GM18867 (cell line): ENCODE results near the gene DOHH.

Experiments
- ATAC-seq: cut with Tn5 transposase; IDR thresholded peaks from one replicate; pipeline ENCODE4 v1.9.1; 2021; ENCODE audit warnings: mild to moderate bottlenecking, moderate library complexity; ENCODE audit not compliant: unreplicated experiment

Gene DOHH

DNA sequence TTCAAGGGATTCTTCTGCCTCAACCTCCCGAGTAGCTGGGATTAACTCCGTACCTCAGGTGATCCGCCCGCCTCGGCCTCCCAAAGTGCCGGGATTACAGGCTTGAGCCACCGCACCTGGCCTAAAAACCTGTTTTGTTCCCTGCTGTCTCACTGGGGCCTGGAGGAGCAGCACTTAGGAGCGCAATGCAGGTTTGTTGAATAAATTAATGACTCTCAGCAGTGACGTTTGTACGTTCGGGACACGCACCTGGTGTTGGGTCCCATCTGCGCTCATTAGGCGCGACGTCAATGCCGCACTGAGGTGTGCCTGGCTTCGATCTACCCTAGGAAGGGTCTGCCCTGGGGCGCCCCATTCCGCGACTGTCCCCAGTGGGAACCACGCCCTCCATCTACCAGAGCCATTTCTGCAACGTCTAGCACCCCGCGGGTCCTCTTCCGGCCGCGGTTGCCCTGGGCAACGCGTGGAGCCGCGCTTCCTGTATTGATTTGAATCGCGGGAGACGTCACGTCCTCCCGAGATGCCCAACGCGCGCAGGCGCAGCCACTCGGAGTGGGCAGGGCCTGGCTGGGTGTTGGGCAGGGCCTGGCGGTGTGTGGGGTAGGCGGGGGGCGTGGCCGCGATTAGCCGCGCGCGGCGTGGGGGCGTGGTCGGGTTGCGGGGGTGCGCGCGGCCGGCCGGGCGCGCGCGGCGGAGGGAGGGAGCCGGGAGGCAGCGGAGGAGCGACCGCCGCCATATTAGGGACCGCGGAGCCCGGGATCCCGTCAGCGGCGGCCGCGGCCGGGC, 5.3 kb upstream of the DOHH start, which contains the start of gene FZR1:
Gene FZR1, plus strand, starts transcription at position 714 of the 786 bp plus-strand sequence. CDS start 16,679 bp downstream, outside the sequence.
- ATAC-seq = peak; percentile 85

DNA sequence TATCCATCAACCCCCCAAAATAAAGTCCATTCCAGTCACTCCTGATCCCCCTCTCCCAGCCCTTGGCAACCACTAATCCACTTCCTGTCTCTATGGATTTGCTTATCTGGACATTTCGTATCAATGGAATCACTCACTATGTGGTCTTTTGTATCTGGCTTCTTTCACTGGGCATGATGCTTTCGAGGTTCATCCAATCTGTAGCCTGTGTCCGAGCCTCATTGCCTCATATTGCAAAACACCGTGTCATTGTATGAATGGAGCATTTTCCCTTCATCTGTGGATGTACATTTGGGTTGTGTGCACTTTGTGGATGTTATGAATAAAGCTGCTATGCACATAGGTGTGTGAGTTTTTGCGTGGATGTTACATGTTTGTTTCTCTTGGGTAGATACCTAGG, 4.3 kb upstream of the DOHH start:
- ATAC-seq = no peak

DNA sequence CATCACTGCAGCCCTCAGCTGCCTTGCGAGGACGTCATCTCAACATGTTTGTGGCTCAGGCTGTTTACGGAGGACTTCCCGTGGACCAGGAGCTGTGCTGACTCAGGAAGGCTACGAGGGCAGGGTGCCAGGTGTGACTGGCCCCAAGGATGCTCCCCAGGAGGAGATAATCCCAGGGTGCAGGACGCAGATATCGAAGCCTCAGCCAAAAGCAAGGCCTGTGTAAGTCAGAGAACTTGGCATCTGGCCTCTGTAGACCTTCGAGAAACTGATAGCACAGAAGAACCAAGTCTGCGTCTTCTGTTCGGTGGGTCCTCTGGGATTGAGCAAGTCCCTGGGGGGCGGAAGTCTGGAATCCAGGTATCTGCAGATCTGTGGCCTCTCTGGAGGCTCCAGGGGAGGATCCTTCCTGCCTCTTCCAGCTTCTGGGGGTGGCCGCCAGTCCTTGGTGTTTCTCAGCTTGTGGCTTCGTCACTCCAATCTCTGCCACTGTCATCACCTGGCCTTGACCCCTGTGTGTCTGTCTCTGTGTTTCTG, 2.6 kb upstream of the DOHH start:
- no peak for ATAC-seq

DNA sequence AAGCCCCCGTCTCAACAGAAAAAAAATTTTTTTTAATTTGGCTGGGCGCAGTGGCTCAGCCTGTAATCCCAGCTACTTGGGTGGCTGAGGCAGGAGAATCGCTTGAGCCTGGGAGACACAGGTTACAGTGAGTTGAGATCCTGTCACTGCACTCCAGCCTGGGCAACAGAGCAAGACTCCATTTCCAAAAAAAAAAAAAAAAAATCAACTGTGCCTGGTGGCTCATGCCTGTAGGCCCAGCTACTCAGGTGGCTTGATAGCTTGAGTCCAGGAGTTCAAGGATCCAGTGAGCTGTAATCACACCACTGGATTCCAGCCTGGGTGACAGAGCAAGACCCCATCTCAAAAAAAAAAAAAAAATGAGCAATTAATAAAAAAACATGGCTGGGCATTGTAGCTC, 1.3 kb upstream of the DOHH start:
- no peak for ATAC-seq

DNA sequence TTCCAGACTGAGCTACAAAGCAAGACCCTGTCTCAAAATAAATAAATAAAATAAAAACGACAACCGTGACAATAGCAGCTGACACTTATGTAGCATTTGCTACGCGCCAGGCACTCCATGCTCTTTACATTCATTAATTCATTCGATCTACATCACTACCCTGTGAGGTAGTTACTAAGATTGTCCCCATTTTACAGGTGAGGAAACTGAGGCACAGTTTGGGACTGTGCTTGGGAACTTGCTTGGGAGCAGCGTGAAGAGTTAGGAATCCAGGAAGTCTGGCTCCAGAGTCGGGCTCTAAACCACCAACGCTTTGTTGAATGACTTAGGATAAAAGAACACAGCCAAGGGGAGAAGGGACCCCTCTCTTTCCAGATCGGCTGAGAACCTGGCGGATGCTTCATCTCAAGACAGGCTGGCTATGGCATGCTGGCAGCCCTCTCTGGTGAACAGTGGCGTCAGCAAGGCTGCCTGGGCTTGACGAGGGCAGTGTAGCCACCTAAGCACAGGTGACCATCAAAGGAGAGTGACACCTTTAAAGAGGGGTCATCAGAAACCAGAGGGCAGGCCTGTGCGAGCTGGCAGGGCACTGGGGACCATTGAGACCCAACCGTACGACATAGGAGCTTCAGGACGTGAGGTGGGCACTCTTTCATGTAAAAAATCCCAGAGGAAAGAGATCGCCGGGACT, 591 bp downstream of the DOHH start:
- peak; percentile 8 for ATAC-seq

DNA sequence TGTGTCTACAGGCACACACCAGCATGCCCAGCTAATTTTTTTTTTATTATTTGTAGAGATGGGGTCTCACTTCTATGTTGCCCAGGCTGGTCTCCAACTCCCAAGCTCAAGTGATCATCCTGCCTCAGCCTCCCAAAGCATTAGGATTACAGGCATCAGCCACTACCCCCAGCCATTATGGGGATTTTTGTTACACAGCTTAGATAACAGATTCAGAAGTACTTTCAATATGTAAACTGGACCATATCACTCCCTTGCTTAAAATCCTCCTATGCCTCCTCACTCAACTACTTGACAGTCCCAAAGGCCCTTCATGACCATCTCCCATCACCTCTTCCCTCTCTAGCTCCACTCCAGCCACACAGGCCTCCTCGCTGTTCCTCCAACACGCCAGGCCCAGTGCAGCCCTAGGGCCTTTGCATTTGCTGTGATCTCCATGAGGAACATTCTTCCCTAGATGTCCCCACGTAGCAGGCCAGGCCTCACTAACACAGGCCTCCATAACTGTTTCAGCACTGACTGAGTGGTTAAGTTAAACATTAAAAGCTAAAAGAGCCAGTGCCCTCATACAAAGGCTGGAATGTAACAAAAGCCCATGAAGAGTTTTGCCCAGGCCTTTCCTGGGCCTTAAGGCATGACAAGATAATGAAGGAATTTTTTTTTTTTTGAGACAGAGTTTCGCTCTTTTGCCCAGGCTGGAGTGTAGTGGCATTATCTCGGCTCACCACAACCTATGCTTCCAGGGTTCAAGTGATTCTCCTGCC, 2.5 kb downstream of the DOHH start:
- ATAC-seq = no peak

DNA sequence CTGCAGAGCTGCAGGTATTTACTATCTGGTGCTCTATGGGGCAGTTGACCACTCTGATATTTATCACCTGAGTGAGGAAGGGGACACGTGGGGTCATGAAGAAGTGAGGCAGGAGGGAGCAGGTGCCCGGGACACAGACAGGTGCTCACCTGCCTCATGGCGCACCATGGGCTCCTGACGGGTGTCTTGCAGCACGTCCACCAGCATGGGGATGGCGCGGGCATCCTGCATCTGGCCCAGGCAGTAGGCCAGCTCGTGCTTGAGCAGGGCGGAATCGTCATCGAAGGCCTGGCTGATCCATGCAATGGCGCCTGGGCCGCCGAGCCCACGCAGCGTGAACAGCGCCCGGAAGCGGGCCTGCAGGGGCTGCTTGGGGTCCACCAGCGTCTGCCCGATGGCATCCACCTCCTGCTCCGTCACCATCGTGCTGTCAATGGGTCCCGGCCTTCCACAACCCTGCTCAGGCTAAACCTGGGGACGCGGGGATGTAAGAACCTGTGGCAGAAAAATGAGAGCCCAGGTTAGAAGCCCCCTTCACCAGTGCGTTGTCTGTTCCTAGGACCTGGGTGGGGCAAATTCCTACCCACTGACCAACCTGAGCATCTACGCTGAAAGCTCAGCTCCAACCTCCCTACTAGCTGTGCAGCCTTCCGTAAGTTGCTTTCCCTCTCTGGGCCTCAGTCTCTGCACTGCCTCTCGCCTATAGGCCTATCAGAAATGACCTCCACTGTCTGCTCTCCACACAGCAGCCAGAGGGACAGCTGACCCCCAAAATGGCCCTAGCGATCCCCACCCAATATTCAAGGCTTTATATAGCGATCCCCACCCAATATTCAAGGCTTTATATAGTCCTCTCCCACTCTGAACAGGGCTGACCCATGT, 3.8 kb downstream of the DOHH start:
- no peak for ATAC-seq

DNA sequence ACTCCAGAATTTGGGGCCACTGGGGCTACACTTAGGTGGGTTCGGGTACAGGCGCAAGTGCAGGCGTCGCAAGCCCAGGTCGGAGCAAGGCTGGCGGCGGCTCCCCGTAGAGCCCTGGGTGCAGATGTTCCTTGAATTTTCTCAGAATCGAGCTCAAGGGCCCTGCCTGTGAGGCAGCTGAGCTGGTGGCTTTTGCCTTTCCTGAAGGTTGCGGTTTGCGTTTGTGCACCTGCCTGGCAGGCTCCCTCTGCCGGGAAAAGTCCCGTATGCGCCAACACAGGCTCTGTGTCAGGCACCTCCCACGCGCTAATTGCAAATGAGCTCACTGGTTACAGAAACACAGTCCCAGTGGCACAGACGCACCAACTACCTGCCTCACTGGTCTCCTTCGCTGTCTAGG, 5.9 kb downstream of the DOHH start:
- ATAC-seq = no peak

DNA sequence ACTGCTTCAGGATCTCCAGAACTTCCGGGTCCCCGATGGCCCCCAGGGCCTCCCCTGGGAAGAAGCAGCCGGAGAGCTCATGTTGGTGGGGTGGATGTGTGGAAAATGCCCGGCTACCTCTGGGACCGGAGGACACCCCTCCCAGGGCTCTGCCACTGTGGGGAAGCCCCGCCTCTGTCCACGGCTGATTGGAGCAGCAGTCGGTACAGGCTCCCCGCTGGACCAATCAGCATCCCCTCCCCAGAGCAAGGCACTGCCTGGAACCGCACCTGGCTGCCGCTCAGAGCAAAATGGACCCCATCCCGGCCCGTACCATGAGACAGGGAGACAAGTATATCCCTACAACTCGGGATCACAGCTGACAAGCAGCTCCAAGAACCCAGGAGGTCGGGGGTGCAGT, 6.4 kb downstream of the DOHH start:
- ATAC-seq = no peak

DNA sequence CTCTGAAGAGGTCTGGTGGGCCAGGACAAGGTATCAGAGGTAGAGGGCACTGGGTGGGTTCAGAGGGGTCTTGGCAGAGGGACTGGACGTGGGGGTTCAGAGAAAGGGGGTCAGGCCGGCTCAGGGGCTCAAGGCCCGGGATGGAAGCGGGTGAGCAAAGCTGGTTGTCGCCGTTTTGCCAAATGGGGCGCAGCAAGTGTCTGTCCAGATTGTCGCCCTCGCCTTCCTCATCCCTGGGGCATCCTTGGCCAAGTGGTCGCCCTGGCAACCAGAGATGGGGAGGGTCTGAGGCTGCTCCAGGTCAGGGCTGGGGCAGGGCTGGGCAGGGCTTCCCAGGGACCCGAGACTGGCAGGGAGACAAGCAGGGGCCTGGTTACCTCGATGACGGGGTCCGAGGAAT, 6.8 kb downstream of the DOHH start:
- ATAC-seq = no peak

DNA sequence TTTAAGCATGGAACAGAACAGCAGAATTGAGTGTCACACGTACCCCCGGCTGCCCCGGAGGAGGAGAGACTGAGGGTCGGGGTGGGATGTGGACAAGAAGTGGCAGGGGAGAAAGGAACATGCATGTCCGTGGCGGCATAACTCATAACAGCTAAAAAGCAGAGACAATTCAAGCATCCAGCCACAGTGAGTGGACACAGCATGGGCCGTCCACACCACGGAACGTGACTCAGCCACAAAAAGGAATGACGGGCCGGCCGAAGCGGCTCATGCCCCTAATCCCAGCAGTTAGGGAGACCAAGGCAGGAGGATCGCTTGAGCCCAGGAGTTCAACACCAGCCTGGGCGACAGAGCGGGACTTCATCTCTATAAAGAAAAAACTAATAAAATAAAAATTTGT, 7.6 kb downstream of the DOHH start:
- ATAC-seq = no peak

DNA sequence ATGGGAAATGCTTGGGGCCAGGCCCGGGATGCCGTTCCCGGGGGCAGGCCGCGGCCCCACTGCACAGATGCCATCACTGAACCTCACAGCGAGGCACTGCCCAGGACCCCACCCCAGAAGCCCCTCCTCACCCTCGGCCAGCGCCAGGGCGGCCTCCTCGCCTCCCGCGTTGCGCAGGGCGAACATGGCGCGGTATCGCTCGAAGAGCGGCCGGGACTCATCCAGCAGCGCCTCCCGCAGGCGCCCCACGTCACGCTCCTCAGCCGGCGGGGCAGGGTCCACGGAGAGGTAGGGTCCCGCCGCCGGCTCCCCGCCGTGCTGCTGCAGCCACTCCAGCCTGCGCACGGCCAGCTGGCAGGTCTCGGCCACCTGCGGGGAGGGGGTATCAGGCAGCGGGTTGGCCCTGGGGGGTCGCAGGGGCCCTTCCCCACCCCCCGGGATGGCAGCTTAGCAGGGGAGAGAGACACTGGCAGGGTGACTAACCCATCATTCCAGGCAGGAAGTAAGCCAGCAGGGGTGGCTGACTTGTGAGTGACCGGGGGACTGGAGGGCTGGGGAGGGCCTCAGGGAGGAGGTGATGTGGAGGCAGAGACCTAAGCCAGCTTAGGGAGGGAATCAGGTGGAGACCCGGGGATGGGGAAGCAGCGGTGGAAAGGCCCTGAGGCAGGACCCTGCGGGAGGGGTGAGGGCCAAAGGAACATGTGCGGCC, 8.2 kb downstream of the DOHH start:
- ATAC-seq = no peak

DNA sequence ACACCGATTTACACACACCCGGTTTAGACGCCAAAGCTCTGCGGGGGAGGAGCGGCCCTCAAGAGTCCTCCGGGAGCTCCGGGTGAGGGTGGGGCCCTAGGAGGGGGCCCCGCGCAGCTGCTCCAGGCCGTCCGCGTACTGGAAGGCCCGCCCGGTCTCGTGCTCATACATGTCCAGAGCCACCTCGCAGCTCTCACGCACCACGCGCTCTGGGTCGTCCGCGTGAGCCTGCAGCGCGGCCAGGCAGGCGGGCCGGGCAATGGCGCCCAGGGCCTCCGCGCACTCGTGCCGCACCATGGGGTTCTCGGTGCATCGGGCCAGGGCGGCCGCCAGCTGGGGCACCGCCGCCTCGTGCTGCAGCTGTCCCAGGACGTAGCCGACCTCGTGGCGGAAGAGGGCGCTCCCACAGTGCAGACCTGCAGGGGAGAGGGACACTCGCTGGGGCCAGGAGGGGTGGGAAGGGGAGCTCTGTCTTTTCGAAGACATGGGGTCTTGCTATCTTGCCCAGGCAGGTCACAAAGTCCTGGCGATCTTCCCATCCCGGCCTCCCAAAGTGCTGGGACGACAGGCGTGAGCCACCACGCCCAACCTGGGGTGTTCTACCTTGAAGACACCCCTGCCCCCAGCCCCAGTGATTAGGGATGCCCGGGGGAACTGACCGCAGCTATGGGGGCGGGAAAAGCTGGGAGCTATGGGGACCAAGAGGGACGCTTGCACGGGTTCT, 8.9 kb downstream of the DOHH start:
- ATAC-seq = no peak

DNA sequence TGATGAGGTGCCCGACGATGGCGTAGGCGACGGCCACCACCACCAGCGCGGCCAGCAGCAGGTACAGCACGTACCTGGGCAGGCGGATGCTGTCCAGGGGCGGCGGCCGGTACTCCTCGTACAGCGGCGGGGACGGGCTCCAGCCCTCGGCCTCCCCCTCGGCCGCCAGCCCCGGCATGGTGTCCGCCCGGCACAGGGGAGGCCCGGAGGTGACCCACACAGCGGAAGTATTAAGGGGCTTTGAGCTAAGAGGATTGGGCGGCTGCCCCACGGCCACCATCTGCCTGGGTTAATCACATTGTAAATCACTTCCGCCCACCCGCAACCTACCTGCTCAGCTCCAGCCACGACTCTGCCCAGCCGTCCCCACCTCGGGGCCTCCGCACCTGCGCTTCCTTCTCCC, 17.2 kb downstream of the DOHH start, which contains the start of gene SMIM44:
Gene SMIM44, minus strand, starts transcription at position 216 of the 403 bp plus-strand sequence. Its CDS starts 38 bp downstream, at position 178.
- ATAC-seq = no peak

DNA sequence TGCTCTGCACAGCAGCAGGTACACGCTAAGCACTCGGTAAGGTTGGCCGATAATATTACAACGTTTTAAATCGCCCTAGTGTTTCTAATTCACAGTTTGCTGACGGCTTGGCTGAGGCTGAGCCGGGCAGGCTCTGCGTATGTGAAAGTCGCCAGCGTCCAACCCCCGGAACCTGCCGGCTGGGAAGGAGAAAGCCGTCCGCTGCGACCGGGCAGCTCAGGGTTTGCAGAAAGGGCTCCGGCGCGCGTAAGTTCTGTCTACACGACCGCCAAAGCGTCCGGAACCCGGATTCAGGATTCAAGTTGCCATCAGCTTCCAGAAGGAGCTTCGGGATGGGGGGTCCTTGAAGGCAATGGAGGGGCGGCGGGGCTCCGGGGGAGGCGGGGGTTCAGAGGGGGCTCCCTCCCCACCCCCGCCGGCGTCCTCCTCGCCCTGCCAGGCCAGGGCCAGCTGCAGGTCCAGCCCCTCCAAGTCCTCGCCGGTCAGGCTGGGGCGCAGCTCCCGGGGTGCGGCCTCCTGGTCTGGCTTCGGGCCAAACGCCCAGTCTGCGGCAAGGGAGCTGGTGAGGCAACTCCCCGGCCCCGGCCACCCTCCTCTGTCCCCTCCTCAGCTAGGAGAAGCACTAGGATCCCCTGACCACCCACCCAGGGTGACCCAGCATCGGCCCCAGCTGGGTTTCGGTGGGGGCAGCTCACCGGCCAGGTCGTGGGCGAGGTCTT, 17.8 kb downstream of the DOHH start:
- no peak for ATAC-seq

DNA sequence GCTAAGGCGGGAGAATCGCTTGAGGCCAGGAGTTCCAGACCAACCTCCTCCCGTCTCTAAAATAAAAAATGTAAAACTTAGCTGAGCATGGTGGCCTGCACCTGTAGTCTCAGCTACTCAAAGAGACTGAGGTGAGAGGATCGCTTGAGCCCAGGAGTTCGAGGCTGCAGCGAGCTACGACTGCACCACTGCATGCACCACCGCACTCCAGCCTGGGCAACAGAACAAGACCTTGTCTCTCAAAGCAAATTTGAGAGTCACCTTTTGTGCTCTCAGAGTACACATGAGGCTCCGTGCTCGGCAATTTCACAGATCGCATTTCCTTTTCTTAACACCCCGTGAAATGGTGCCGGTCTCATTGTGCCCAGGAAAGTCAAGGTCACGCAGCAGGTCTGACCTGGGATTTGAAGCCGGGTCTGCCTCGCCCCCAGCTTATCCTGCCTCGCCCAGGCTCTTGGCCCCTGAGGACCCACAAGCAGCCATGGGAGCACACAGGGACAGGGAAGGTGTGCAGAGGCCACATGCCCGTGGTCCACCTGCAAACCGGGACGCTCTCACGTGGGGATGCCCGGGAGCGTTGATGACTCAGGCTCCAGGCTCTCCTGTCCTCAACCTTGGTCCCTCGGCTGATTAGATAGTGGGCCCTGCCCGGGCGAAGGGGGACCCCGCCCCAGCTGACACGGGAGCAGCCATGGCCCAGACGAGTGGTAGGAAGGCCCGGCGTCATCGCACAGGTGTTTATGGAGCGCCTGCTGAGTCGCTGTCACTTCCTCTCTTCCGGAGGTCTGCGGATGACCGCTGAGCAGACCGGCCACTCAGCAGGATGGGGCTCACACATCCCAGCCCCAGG, 19.0 kb downstream of the DOHH start:
- ATAC-seq = no peak

DNA sequence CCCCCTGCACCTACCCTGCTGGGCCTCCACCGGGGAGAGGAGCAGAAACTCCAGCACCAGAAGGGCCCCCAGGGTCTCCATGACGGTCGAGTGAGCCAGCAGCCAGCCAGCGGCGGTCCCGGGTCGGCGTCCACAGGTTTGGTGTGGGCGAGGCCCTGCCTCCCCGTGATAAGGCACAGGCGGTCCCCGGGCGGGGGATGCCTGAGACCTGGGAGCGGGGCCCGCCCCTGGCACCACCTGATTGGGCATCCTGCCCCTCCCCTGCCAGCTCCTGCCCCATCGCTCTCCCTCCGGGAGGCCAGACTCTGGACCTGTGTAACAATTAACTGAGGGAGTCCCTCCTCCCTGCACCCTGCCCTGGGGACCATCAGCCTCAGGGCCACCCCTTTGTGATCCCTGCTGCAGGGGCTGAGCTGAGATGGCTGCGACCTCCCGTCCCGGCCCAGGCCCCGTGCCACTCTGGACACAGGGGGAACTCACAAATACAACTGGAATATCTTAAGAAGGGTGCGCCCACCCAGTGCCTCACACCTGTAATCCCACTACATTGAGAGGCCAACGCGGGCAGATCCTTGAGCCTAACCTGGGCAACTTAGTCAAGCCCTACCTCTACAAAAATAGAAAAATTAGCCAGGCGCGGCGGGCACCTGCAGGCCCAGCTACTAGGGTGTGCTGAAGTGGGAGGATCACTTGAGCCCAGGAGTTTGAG, 19.9 kb downstream of the DOHH start, which contains the start of gene SMIM24:
Gene SMIM24, minus strand, starts transcription at position 143 of the 709 bp plus-strand sequence. Its CDS starts 62 bp downstream, at position 81.
- no peak for ATAC-seq
